GM03348 (cell line): ENCODE data around the gene HPRT1.
A peak's percentile ranks its signal among the peaks of the same experiment; 100 is the strongest.
"Not testable (repeated sequence)": the region's sequence is repeated elsewhere in the genome, so short reads cannot be mapped to it uniquely, and the experiment has no call there.

Experiments used
- DNase-seq: peaks from one replicate; pipeline ENCODE4 v3.0.0; 2012; ENCODE audit warnings: low spot score

Gene HPRT1, protein sequence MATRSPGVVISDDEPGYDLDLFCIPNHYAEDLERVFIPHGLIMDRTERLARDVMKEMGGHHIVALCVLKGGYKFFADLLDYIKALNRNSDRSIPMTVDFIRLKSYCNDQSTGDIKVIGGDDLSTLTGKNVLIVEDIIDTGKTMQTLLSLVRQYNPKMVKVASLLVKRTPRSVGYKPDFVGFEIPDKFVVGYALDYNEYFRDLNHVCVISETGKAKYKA

DNA sequence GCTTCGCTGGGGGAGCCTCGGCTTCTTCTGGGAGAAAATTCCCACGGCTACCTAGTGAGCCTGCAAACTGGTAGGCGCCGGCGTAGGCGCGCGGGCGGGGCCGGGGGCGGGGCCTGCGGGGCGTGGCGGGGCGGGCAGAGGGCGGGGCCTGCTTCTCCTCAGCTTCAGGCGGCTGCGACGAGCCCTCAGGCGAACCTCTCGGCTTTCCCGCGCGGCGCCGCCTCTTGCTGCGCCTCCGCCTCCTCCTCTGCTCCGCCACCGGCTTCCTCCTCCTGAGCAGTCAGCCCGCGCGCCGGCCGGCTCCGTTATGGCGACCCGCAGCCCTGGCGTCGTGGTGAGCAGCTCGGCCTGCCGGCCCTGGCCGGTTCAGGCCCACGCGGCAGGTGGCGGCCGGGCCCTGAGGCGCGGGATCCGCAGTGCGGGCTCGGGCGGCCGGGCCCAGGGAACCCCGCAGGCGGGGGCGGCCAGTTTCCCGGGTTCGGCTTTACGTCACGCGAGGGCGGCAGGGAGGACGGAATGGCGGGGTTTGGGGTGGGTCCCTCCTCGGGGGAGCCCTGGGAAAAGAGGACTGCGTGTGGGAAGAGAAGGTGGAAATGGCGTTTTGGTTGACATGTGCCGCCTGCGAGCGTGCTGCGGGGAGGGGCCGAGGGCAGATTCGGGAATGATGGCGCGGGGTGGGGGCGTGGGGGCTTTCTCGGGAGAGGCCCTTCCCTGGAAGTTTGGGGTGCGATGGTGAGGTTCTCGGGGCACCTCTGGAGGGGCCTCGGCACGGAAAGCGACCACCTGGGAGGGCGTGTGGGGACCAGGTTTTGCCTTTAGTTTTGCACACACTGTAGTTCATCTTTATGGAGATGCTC, at the start of gene HPRT1:
Gene HPRT1 (plus strand): TSS at position 161 of the 857 bp plus-strand sequence. CDS start 147 bp downstream, at position 308.
- peak; percentile 89 for DNase-seq

DNA sequence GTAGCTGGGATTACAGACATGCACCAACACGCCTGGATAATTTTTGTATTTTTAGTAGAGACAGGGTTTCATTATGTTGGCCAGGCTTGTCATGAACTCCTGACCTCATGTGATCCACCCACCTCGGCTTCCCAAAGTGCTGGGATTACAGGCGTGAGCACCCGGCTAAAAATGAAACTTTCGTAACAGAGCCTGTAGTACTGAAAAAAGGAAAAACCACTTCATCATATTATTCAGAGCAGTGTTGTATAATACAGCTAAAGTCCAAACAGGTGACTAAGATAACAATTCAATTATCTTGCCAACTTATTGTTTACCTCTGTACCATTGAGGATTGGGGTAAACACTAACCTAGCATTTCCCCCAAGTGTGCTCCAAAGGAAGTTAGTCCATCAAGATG, 43.9 kb upstream of the HPRT1 start:
- no peak for DNase-seq

DNA sequence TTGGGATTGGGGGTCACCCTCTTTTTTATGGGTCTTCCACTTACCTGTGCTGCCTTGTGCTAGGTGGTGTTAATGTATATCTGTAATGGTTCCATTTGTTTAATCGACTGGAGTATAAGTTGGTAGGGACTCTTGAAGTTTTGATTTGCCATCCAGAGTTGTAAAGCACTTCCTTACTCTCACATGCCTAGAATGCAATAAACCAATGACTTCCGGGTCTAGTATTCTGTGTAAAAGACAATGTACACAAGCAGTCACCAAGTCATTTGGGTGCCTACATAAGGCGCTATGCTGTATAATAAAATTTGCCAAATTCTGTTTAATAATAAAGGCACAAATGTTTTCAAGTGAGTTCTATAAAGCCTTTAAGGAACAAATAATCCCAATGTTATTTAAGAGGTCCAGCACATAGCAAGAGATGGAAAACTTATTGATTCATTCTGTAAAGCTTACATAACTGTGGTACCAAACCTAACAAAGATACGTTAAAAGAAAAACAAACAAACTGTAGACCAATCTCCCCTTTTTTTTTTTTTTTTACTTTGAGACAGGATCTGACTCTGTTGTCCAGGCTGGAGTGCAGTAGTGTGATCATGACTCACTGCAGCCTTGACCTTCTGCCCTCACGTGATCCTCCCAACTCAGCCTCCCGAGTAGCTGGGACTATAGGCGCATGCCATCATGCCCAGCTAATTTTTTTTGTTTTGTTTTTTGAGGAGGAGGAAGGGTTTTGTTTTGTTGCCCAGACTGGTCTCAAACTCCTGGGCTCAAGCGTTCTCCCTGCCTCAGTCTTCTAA, 41.5 kb upstream of the HPRT1 start:
- no peak for DNase-seq

DNA sequence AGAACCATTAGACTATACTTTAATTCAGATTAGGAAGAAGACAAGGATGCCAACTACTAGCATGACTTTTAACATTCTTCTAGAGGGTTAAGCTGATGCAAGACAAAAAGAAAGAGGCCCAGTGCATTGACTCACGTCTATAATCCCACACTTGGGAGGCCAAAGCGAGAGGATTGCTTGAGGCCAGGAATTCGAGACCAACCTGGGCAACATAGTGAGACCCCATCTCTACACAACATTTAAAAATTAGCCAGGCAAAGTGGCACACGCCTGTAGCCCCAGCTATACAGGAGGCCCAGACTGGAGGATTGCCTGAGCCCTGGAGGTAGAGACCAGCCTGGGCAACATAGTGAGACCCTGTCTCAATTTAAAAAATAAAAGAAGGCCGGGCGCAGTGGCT, 40.2 kb upstream of the HPRT1 start:
- no peak for DNase-seq

DNA sequence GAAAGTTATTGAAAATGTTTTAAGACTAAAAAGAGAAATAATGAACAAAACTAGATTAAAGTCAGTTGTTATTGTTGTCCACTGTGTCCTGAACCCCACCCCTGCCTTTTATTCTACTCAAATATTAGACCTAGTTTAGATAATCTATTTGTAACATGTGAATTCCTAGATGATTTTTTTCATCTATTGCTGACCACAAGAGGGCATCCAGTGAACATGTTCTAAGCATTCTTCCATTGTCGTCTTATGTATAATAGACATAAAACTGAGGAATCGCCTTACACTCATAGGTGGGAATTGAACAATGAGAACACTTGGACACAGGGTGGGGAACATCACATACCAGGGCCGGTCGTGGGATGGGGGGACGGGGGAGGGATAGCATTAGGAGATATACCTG, 36.4 kb upstream of the HPRT1 start:
- peak; percentile 18 for DNase-seq

DNA sequence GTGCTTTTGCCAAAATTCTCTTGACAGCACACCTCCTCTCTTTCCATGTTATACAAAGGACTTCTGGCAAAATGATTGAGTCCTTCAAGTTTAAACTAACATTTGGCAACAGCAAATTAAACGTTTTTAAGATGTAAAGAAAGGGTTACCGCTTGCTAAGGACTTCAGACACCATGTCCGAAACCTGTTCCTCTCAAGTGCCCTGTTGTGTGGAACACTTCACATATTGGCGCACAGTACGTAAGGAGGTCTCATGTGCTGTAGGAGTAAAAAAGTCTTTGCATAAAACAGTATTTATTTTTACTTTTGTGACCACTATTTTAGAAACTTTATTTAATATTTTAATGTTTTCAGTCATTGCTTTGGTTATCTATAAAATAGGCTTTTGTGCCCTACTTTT, 33.7 kb upstream of the HPRT1 start:
- DNase-seq: no peak

DNA sequence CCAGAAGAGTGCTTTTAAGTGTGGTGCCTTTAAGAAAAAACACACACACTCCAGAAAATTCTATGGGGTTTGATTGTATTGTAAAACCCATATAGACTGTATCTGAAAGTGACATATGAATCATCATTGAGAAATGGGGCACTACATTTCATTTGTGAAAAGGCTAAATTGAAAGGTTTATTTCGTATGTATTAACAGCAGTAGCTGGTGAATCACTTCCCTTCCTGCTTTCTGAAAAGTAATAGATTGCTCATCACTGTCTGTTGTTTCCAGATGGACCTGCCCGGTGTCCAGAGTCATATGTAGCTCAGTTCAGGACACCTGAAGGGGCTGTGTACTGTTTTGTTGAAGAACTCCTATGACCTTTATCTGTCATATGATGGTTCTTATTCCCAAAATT, 28.1 kb upstream of the HPRT1 start:
- DNase-seq: peak; percentile 23

DNA sequence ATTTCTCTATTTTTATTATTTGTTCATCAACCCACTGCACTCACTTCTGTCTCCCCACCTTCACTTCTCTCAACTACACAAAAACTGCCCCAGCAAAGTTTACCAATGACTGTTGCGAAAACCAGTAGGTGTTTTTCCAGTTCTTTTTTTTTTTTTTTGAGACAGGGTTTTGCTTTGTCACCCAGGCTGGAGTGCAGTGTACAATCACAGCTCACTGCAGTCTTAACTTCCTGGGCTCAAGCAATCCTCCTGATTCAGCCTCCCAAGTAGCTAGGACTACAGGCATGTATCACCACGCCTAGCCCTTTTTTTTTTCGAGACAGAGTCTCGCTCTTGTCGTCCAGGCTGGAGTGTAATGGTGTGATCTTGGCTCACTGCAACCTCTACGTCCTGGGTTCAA, 24.1 kb upstream of the HPRT1 start:
- DNase-seq: no peak

DNA sequence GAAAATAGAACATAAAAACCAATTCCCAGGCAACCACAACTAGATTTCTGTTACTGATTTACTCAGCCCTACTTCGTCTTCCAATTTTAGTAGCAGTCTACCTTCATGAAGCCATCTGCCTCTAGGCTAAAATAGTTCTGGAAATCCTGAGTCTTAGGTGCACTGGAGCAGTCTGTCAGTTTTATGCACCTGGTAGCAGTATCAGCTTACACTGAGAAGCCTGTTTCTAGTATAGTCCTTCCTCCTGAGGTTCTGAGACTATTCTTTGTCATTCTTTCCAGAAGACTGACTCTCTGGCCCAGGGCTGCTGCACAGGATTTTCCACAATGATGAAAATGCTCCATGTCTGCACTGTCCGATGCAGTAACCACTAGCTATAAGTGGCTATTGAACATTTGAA, 16.9 kb upstream of the HPRT1 start:
- DNase-seq: no peak

DNA sequence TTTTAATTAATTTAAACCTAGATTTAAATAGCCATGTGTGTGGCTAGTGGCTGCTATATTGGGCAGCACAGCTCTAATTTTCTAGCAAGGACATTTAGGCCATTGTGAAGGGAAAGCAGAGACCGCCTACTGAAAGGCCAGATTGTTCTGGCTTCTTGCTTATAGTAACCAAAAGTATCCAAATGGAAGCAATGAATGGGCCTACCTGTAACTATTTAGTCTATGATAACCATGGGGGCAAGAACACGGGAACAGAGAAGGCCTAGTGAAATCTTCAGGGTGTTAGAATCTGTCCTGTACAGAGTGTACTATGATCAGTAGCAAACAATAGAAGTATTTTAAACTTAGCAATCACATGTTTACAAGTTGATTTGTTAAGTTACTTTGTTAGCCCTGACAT, 16.5 kb upstream of the HPRT1 start:
- DNase-seq: no peak

DNA sequence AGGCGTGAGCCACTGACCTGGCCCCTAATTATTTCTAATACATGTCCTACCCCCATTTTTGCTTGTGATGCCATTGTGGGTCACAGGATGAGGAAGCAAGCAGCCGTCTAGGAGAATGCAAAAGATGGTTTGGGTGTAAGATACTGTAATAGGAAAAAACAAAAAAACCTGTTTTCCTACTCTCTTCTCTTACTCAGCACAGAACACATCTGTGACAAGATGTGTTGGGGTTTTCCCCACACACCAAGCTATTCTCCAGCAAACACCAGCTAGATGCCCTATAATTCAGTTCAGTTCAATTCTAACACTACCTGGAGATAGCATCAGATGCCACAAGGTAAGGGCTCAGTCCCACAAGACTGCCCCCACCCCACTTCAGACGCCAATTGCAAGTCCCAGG, 15.3 kb upstream of the HPRT1 start:
- DNase-seq: no peak

DNA sequence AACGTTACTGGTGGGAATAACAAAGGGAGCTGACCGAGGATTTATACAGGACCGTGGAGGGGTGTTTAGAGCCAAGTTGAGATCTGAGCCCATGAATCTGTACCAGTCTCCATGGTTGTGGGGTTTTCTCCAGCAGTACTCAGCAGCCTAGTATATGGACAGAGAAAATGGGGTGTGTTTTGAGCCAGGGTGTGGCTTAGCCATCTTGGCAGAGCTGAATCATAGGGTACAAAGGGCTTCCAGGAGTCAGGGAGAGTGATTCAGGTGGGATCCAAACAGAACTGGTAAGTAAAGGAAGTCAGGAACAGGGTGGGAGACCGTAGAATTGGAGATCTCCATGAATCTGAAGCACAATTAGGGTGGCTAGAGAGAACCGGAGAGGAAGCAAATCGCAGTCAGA, 7.4 kb upstream of the HPRT1 start:
- no peak for DNase-seq

DNA sequence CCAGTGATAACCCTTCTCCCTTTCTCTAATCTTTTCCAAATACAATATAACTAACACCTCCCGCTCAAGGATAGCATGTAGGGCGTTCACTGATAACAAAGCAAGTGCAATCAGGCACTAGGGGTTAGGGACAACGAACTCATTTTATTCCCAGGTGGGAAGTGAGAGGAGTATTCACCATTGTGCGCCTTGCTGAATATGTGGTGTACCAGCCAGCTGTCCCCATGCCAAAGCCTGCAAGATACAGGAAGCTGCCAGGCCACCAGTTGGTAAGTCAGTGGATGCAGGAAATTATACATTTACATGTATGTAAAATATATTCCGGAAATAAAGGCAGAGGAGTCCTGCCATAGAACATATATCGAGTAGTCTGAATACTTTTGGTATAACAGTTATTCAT, 6.3 kb upstream of the HPRT1 start:
- DNase-seq: no peak

DNA sequence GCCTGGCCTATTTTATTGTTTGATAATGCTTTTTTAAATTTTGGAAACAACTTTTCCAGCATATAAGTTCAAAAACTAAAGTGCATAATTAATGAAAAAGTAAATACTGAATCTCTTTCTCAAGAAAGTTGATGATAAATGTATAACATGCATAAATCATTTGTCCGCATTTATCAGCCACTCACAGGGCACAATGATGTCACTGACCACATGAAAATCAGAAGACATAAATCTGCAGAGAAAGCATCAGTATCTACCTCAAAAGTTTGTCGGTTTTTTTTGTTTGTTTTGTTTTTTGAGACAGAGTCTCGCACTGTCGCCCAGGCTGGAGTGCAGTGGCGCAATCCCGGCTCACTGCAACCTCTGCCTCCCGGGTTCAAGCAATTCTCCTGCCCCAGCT, 5.5 kb upstream of the HPRT1 start:
- DNase-seq: no peak

DNA sequence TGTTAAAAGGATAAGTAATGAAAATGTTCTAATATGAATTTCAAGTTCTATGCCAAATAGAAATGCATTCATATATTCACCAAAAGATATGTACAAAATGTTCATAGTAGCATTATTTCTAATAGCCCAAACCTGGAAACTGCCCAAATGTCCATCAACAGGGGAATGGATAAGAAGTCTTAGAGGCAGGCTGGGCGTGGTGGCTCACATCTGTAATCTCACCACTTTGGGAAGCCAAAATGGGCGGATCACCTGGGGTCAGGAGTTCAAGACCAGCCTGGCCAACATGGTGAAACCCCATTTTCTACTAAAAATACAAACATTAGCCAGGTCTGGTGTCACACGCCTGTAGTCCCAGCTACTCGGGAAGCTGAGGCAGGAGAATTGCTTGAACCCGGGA, 2.3 kb upstream of the HPRT1 start:
- DNase-seq: no peak

DNA sequence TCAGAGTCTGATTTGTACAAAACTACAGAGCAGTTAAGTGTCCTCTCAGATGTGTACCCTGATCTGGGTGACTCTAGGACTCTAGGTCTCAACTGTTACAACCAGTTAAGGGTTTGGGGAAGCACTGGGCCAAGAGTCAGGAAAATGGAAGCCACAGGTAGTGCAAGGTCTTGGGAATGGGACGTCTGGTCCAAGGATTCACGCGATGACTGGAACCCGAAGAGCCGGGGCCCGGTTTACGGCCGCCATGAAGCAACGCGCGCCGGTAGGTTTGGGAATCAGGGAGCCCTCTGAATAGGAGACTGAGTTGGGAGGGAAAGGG, 321 bp upstream of the HPRT1 start:
- no peak for DNase-seq

DNA sequence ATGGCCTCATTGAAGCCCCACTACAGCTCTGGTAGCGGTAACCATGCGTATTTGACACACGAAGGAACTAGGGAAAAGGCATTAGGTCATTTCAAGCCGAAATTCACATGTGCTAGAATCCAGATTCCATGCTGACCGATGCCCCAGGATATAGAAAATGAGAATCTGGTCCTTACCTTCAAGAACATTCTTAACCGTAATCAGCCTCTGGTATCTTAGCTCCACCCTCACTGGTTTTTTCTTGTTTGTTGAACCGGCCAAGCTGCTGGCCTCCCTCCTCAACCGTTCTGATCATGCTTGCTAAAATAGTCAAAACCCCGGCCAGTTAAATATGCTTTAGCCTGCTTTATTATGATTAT, 876 bp downstream of the HPRT1 start:
- peak; percentile 5 for DNase-seq

DNA sequence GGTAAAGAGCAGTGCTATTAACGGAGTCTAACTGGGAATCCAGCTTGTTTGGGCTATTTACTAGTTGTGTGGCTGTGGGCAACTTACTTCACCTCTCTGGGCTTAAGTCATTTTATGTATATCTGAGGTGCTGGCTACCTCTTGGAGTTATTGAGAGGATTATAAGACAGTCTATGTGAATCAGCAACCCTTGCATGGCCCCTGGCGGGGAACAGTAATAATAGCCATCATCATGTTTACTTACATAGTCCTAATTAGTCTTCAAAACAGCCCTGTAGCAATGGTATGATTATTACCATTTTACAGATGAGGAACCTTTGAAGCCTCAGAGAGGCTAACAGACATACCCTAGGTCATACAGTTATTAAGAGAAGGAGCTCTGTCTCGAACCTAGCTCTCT, 1.5 kb downstream of the HPRT1 start:
- DNase-seq: no peak

DNA sequence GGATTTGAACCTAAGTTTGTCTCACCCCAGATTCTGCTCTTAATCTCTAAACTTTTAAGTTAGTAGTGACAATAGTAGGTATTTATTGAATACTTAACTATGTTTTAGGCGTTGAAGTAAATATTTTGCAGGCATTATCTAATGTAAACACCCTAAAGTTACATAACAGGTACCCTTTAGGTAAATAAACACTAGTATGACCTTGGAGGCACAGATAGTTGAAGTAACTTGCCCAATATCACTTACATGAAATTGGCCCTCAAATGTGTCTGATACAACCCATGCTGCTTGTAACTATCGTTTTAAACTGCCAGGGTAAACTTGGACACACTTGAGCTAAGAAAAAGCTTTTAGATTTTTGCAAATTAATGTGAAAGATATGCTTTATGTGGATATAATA, 3.0 kb downstream of the HPRT1 start:
- no peak for DNase-seq

DNA sequence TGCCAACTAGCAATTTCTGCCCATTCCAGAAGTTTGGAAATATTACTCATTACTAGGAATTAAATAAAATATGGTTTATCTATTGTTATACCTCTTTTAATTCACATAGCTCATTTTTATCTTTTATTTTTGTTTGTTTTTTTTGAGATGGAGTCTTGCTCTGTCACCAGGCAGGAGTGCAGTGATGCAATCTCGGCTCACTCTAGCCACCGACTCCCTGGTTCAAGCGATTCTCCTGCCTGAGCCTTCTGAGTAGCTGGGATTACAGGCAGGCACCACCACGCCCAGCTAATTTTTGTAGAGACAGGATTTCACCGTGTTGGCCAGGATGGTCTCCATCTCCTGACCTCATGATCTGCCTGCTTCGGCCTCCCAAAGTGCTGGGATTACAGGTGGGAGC, 4.5 kb downstream of the HPRT1 start:
- DNase-seq: not testable (repeated sequence)

DNA sequence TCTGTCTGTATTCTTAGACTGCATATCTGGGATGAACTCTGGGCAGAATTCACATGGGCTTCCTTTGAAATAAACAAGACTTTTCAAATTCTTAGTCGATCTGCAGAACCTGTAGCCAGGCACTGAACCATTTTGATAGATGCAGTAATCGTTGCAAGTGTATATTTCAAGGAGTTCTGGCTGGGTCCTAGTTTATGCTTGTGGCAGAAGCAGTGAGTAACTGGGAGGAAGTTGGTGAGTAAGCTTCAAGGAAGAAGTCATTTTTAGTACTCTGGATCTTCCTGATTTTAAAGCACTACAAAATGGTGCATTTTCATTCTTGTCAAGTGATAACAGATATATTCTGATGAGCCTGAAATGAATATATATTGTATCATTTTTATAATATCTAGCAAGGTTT, 9.5 kb downstream of the HPRT1 start:
- DNase-seq: peak; percentile 41

DNA sequence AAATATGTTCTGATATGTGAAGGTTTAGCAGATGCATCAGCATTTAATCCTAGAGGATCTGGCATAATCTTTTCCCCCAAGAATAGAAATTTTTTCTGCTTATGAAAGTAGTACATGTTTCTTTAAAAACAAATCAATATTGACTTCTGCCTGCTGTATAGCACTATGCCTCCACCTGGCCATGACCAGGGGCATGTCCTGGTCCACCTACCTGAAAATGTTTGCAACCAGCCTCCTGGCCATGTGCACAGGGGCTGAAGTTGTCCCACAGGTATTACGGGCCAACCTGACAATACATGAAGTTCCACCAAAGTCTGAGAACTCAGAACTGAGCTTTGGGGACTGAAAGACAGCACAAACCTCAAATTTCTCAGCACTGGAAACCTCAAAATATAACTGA, 10.0 kb downstream of the HPRT1 start:
- DNase-seq: no peak

DNA sequence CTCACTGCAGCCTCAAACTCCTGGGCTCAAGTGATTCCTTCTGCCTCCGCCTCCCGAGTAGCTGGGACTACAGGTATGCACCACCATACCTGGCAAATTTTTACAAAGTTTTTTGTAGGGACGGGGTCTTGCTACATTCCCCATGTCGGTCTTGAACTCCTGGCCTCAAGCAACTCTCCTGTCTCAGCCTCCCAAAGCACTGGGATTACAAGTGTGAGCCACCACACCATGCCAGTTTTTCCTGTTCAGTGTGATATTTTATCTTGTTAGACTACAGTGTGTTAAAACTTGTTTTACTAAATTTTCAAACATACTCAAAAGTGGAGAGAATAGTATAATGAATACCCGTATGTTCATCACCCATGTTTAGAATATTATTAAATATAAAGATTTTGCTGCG, 12.1 kb downstream of the HPRT1 start:
- no peak for DNase-seq
